ENCODE measurements around the gene ALDH1B1. TPM values are rescaled to one million over a fixed set of nuclear protein-coding genes. Genes with fewer than 3 reads are reported as not detected.
A peak's percentile ranks its signal among the peaks of the same experiment; 100 is the strongest.

The ALDH1B1 gene
- total and polyA plus RNA-seq, 2 donors (not counting 1 experiment from before 2014, with no cell fraction given), result 16.2 to 17.4 TPM

DNA sequence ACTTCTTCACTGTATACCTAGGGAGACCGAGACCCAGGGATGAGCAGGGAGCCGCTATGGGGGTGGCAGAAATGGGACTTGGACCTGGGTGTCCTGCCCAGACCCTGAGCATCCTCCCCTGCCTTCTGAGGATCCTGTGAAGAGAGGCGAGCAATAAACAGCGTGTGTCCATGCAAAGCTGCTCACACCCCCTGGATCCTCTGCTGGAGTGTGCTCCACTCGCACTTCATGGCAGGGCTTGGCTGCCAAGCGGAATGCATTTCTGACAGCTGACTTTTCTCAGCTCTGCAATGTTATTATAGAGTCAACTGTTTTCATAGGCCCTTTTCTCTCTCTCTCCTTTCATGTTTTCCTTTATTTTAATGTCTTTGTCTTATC is 31.0 kb upstream of the ALDH1B1 start:
- DNase-seq (ENCODE audit: low read depth in 2 of 2), result peak in 1 of 2 donors; percentile 28
- no peak overlapping the region for H2AFZ ChIP-seq (ENCODE audit: low read length)
- no peak overlapping the region for H3K27ac ChIP-seq (ENCODE audit: insufficient read depth, low read length)
- H3K36me3 ChIP-seq (ENCODE audit: control insufficient read depth, insufficient read depth, low read length), result no peaks in the 10 kb centered on the region
- no peak overlapping the region for H3K4me2 ChIP-seq (ENCODE audit: extremely low read depth, insufficient read depth, low read length)
- no peaks in the 10 kb centered on the region for H3K27me3 ChIP-seq (ENCODE audit: control insufficient read depth, insufficient read depth, low read length)
- H4K20me1 ChIP-seq (ENCODE audit: control insufficient read depth, extremely low read depth, insufficient read depth, low read length), result no peaks in the 10 kb centered on the region
- no peaks in the 10 kb centered on the region for H3K79me2 ChIP-seq (ENCODE audit: control insufficient read depth, insufficient read depth, low read length)
- H3K4me3 ChIP-seq (replicated peaks in 1 of 4; ENCODE audit: control extremely low read depth in 1 of 4, insufficient read depth in 1 of 4, low read depth in 3 of 4, low read length in 4 of 4), result no peak overlapping the region
- no peaks in the 10 kb centered on the region for H3K9me3 ChIP-seq (ENCODE audit: control insufficient read depth, insufficient read depth, low read depth, low read length)
- H3K9ac ChIP-seq (ENCODE audit: insufficient read depth, low read length), result no peak overlapping the region
- H3K4me1 ChIP-seq (ENCODE audit: control insufficient read depth, extremely low read depth, insufficient read depth, low read length), result peaks cover 5% of the 10 kb centered on the region
- TF ChIP-seq, protein P1, sequence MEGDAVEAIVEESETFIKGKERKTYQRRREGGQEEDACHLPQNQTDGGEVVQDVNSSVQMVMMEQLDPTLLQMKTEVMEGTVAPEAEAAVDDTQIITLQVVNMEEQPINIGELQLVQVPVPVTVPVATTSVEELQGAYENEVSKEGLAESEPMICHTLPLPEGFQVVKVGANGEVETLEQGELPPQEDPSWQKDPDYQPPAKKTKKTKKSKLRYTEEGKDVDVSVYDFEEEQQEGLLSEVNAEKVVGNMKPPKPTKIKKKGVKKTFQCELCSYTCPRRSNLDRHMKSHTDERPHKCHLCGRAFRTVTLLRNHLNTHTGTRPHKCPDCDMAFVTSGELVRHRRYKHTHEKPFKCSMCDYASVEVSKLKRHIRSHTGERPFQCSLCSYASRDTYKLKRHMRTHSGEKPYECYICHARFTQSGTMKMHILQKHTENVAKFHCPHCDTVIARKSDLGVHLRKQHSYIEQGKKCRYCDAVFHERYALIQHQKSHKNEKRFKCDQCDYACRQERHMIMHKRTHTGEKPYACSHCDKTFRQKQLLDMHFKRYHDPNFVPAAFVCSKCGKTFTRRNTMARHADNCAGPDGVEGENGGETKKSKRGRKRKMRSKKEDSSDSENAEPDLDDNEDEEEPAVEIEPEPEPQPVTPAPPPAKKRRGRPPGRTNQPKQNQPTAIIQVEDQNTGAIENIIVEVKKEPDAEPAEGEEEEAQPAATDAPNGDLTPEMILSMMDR (conservative IDR thresholded peaks at IDR 0.05 in 1 of 2, IDR thresholded peaks at IDR 0.05 in 1 of 2; ENCODE audit: low read depth in 1 of 2, low read length in 2 of 2), result no peak
- no peak for TF ChIP-seq EZH2 (IDR thresholded peaks at IDR 0.05; ENCODE audit: low read length, missing control alignments)

- H3K9ac ChIP-seq (ENCODE audit: insufficient read depth, low read length), result no peak overlapping the region
- peak overlapping the region; percentile 77 for H2AFZ ChIP-seq (ENCODE audit: low read length)
- TF ChIP-seq EZH2 (IDR thresholded peaks at IDR 0.05; ENCODE audit: low read length, missing control alignments), result no peak
- TF ChIP-seq, protein P1 (conservative IDR thresholded peaks at IDR 0.05 in 1 of 2, IDR thresholded peaks at IDR 0.05 in 1 of 2; ENCODE audit: low read depth in 1 of 2, low read length in 2 of 2), result peak; percentile 72 to 86
- H3K9me3 ChIP-seq (ENCODE audit: control insufficient read depth, insufficient read depth, low read depth, low read length), result no peaks in the 10 kb centered on the region
- no peaks in the 10 kb centered on the region for H4K20me1 ChIP-seq (ENCODE audit: control insufficient read depth, extremely low read depth, insufficient read depth, low read length)
- H3K4me1 ChIP-seq (ENCODE audit: control insufficient read depth, extremely low read depth, insufficient read depth, low read length), result peaks cover 5% of the 10 kb centered on the region
- peak overlapping the region in 3 of 4 experiments; percentile 2 to 36 (median 9) for H3K4me3 ChIP-seq (replicated peaks in 1 of 4; ENCODE audit: control extremely low read depth in 1 of 4, insufficient read depth in 1 of 4, low read depth in 3 of 4, low read length in 4 of 4)
- H3K79me2 ChIP-seq (ENCODE audit: control insufficient read depth, insufficient read depth, low read length), result no peaks in the 10 kb centered on the region
- peak; percentile 79 to 87 for DNase-seq (ENCODE audit: low read depth in 2 of 2)
- H3K36me3 ChIP-seq (ENCODE audit: control insufficient read depth, insufficient read depth, low read length), result no peaks in the 10 kb centered on the region
- H3K27me3 ChIP-seq (ENCODE audit: control insufficient read depth, insufficient read depth, low read length), result no peaks in the 10 kb centered on the region
- peak overlapping the region; percentile 88 for H3K4me2 ChIP-seq (ENCODE audit: extremely low read depth, insufficient read depth, low read length)
- H3K27ac ChIP-seq (ENCODE audit: insufficient read depth, low read length), result no peak overlapping the region
Measured at GRCh38 chr9:38362852-38363588, 29.5 kb upstream of the ALDH1B1 start.

- H3K4me1 ChIP-seq (ENCODE audit: control insufficient read depth, extremely low read depth, insufficient read depth, low read length), result peaks cover 5% of the 10 kb centered on the region
- no peaks in the 10 kb centered on the region for H3K27me3 ChIP-seq (ENCODE audit: control insufficient read depth, insufficient read depth, low read length)
- no peaks in the 10 kb centered on the region for H4K20me1 ChIP-seq (ENCODE audit: control insufficient read depth, extremely low read depth, insufficient read depth, low read length)
- H3K27ac ChIP-seq (ENCODE audit: insufficient read depth, low read length), result no peak overlapping the region
- H3K79me2 ChIP-seq (ENCODE audit: control insufficient read depth, insufficient read depth, low read length), result no peaks in the 10 kb centered on the region
- H3K9ac ChIP-seq (ENCODE audit: insufficient read depth, low read length), result no peak overlapping the region
- no peak overlapping the region for H3K4me3 ChIP-seq (replicated peaks in 1 of 4; ENCODE audit: control extremely low read depth in 1 of 4, insufficient read depth in 1 of 4, low read depth in 3 of 4, low read length in 4 of 4)
- no peak for DNase-seq (ENCODE audit: low read depth in 2 of 2)
- peak overlapping the region; percentile 88 for H3K4me2 ChIP-seq (ENCODE audit: extremely low read depth, insufficient read depth, low read length)
- H2AFZ ChIP-seq (ENCODE audit: low read length), result no peak overlapping the region
- TF ChIP-seq, protein P1 (conservative IDR thresholded peaks at IDR 0.05 in 1 of 2, IDR thresholded peaks at IDR 0.05 in 1 of 2; ENCODE audit: low read depth in 1 of 2, low read length in 2 of 2), result no peak
- no peaks in the 10 kb centered on the region for H3K9me3 ChIP-seq (ENCODE audit: control insufficient read depth, insufficient read depth, low read depth, low read length)
- H3K36me3 ChIP-seq (ENCODE audit: control insufficient read depth, insufficient read depth, low read length), result no peaks in the 10 kb centered on the region
Measured at GRCh38 chr9:38363589-38363925, 28.9 kb upstream of the ALDH1B1 start.

All from fibroblast of lung (primary cell).